Cardiac muscle cell (in vitro differentiated cells and primary cell): ENCODE data around the gene EIF5AL1. TPM values are rescaled to one million over a fixed set of nuclear protein-coding genes. Genes with fewer than 3 reads are reported as not detected.

ENCODE experiments used
- DNase-seq, 2 donors: peaks; one replicate each; pipeline versions ENCODE4 v3.0.0 to v3.0.0-alpha.2; 2010 to 2017; ENCODE audit warnings: low read depth in 1 of 2, low spot score in 1 of 2
- H3K27ac ChIP-seq: fragments of 200-600 bp; sonication (generic); 2 replicates; pipeline ENCODE4 v1.5.1; 2016
- H3K27me3 ChIP-seq: fragments of 200-600 bp; sonication (generic); 2 replicates; pipeline ENCODE4 v1.6.0; 2016; ENCODE audit warnings: control low read depth
- H3K36me3 ChIP-seq: fragments of 200-600 bp; sonication (generic); 2 replicates; pipeline ENCODE4 v1.5.1; 2016; ENCODE audit warnings: control low read depth
- H3K4me1 ChIP-seq: fragments of 200-600 bp; sonication (generic); 2 replicates; pipeline ENCODE4 v1.8.1; 2017; ENCODE audit warnings: low read depth, mild to moderate bottlenecking, mixed run types
- H3K4me3 ChIP-seq: fragments of 200-600 bp; sonication (generic); 2 replicates; pipeline ENCODE4 v1.5.1; 2016; ENCODE audit warnings: mild to moderate bottlenecking
- H3K9me3 ChIP-seq: fragments of 200-600 bp; sonication (generic); 2 replicates; pipeline ENCODE4 v1.5.1; 2017; ENCODE audit warnings: low read depth, mild to moderate bottlenecking, control low read depth
- CTCF ChIP-seq: IDR thresholded peaks from 2 replicates; pipeline ENCODE4 v1.5.1; 2012; ENCODE audit warnings: low read depth, mild to moderate bottlenecking, low read length
- polyA plus RNA-seq: library from polyadenylated mRNA; unstranded; fragments of >200 nt; fragmentation: Nextera tagmentation; extraction: Ambion mirVana; gene quantifications from 2 replicates; pipeline ENCODE4 v1.2.1, GENCODE V29; 2016
- total RNA-seq: library from RNA; depleted of rRNA; stranded (reverse); fragments of >200 nt; gene quantifications from 2 replicates; pipeline ENCODE4 v1.2.3, GENCODE V29; 2016

Gene EIF5AL1
- total and polyA plus RNA-seq, 2 experiments from 2014 or later: 0.27 to 1.9 TPM

DNA sequence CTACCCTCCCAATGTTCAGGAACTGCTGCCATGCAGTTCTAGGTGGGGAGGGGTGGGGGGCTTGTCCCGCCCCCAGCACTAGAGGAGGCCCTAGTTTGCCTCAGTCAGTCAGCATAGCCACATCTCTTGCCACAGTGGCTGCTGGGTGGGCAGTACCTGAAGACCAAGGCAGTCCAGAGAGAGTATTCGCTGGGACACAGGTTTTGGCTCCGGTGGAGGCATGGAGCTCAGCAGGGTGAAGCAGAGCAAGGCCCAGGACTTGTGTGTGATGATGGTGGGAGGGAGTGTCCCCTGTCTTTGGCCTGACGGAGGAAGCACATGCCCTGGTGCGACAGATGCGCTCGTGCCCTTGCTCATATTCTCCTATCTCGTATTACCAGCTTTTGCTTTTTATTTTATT lies 42.2 kb upstream of the EIF5AL1 start:
- no peaks in the 10 kb centered on the region for H3K36me3 ChIP-seq
- TF ChIP-seq CTCF: no peak
- H3K27ac ChIP-seq: no peak overlapping the region
- no peaks in the 10 kb centered on the region for H3K9me3 ChIP-seq
- H3K4me1 ChIP-seq: no peaks in the 10 kb centered on the region
- no peak overlapping the region for H3K4me3 ChIP-seq
- DNase-seq: no peak
- H3K27me3 ChIP-seq: no peaks in the 10 kb centered on the region

GRCh38 chr10:79471776-79472175 lies 40.6 kb upstream of the EIF5AL1 start:
- Histone ChIP-seq H3K36me3 (no peaks in the 10 kb centered on the region), H3K27ac (no peak overlapping the region), H3K9me3 (no peaks in the 10 kb centered on the region), H3K27me3 (peaks cover under 1% of the 10 kb centered on the region), H3K4me1 (no peaks in the 10 kb centered on the region), H3K4me3 (no peak overlapping the region)
- no peak for DNase-seq
- TF ChIP-seq CTCF: no peak

DNA sequence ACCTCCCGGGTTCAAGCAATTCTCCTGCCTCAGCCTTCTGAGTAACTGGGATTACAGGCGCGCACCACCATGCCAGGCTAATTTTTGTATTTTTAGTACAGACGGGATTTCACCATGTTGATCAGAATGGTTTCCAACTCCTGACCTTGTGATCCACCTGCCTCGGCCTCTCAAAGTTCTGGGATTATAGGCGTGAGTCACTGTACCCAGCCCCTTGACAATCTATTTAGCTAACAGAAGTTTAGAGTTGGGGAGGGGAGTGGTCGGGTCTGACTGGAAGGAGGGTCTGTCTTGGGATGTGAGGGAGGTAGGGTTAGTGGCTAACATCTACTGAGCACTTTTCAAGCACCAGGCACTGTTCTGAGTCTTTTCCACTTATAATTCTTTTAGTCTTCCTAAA lies 39.9 kb upstream of the EIF5AL1 start:
- TF ChIP-seq CTCF: no peak
- H3K9me3 ChIP-seq: no peaks in the 10 kb centered on the region
- no peak overlapping the region for H3K4me3 ChIP-seq
- H3K27ac ChIP-seq: no peak overlapping the region
- no peak for DNase-seq
- no peaks in the 10 kb centered on the region for H3K4me1 ChIP-seq
- no peaks in the 10 kb centered on the region for H3K36me3 ChIP-seq
- H3K27me3 ChIP-seq: peaks cover 4% of the 10 kb centered on the region

DNA sequence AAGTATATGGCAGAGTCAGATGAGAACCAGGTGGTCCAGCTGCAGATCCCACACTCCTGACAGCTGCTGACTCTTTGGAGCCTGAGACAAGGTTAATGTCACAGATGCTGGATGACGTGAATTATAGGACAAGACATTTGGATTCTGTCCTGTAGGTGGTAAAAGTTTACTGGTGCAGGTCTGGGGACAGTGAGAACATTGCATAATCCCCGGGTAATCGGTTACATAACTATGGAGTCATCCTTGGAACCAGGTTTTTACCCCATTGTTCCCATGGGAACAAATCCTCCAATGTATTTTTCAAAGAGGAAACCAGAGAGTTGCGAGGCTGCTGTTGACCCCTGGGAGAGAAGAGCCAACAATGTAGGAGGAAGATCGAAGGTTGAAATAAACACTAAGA lies 39.4 kb upstream of the EIF5AL1 start:
- H3K36me3 ChIP-seq: no peaks in the 10 kb centered on the region
- no peak overlapping the region for H3K4me3 ChIP-seq
- peak in 1 of 2 donors; percentile 37 for DNase-seq
- peaks cover 4% of the 10 kb centered on the region for H3K27me3 ChIP-seq
- no peaks in the 10 kb centered on the region for H3K9me3 ChIP-seq
- no peak for TF ChIP-seq CTCF
- no peaks in the 10 kb centered on the region for H3K4me1 ChIP-seq
- no peak overlapping the region for H3K27ac ChIP-seq

DNA sequence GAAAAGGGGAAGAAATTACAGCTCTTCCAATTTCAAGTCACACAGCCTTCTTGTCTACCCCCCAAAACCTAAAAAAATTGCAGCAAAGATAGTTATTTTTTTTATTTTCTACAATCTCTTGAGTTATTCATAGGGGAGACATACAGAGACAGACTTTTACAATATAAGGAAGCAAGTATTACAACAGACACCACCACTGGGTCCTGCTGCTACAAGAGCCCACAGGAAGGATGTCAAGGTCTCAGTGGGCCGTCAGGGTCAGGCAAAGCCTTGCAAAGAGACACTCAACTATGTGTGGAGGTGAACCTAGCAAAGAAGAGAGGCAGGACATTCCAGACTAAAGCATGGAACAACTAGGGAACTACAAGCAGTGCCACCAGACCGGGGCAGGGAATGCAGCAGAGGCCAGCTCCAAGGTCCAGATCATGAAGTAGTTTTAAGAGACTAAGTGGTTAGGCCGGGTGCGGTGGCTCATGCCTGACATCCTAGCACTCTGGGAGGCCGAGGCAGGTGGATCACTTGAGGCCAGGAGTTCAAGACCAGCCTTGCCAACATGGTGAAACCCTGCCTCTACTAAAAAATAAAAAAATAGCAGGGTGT lies 38.7 kb upstream of the EIF5AL1 start:
- Histone ChIP-seq H3K9me3 (no peaks in the 10 kb centered on the region), H3K27ac (no peak overlapping the region), H3K36me3 (no peaks in the 10 kb centered on the region), H3K27me3 (peaks cover 4% of the 10 kb centered on the region), H3K4me3 (no peak overlapping the region), H3K4me1 (no peaks in the 10 kb centered on the region)
- TF ChIP-seq CTCF: no peak
- no peak for DNase-seq
